Common myeloid progenitor, CD34-positive (primary cell): ENCODE data around the gene TMC8.

ENCODE experiments used
- CTCF ChIA-PET: fragments of 350-600 bp; sonication (Branson Sonifier 250); formaldehyde crosslinking; loops from one replicate; lab custom pipeline; 2021; ENCODE audit warnings: antibody characterized with exemption; lab: Charles Lee
- POLR2A ChIA-PET: fragments of 350-600 bp; sonication (Branson Sonifier 250); formaldehyde crosslinking; loops from one replicate; lab custom pipeline; 2021; ENCODE audit warnings: antibody characterized with exemption; lab: Charles Lee
- DNase-seq, 3 donors: peaks; one replicate each; pipeline versions ENCODE4 v3.0.0 to v3.0.0-alpha.2; 2013
- H3K27ac ChIP-seq, 2 experiments: 1 replicate in 1 of 2; 2 replicates in 1 of 2; pipeline ENCODE4 v1.7.0; 2013; ENCODE audit warnings: inconsistent platforms in 2 of 2, low read length in 2 of 2, mild to moderate bottlenecking in 2 of 2, low read depth in 1 of 2, moderate library complexity in 1 of 2; ENCODE audit not compliant: severe bottlenecking in 2 of 2, insufficient read depth in 1 of 2, poor library complexity in 1 of 2
- H3K27me3 ChIP-seq, 5 experiments: replicated peaks in 2 of 5; 1 replicate in 3 of 5; 2 replicates in 2 of 5; pipeline versions ENCODE4 v1.6.1 to v1.7.0; 2013; ENCODE audit warnings: low read length in 4 of 5, mild to moderate bottlenecking in 2 of 5, moderate library complexity in 2 of 5, inconsistent platforms in 1 of 5; ENCODE audit not compliant: insufficient read depth in 5 of 5, control insufficient read depth in 4 of 5
- H3K36me3 ChIP-seq, 4 experiments: 1 replicate in 2 of 4; 2 replicates in 2 of 4; pipeline versions ENCODE4 v1.6.1 to v1.7.0; 2013; ENCODE audit warnings: low read length in 3 of 4, control low read depth in 1 of 4, mild to moderate bottlenecking in 1 of 4; ENCODE audit not compliant: control insufficient read depth in 4 of 4, insufficient read depth in 4 of 4
- H3K4me1 ChIP-seq, 4 experiments: 1 replicate in 3 of 4; 2 replicates in 1 of 4; pipeline versions ENCODE4 v1.6.1 to v1.7.1; 2013; ENCODE audit warnings: low read length in 3 of 4, mild to moderate bottlenecking in 3 of 4, control low read depth in 1 of 4, inconsistent platforms in 1 of 4, moderate library complexity in 1 of 4; ENCODE audit not compliant: control insufficient read depth in 4 of 4, insufficient read depth in 4 of 4; ENCODE audit errors: control extremely low read depth in 1 of 4
- H3K4me3 ChIP-seq, 7 experiments: 1 replicate in 4 of 7; 2 replicates in 3 of 7; pipeline versions ENCODE4 v1.5.1 to v1.7.0; 2013; ENCODE audit warnings: mild to moderate bottlenecking in 7 of 7, low read length in 6 of 7, moderate library complexity in 6 of 7, inconsistent platforms in 2 of 7, low read depth in 2 of 7, control low read depth in 1 of 7; ENCODE audit not compliant: insufficient read depth in 4 of 7, control insufficient read depth in 1 of 7; ENCODE audit errors: extremely low read depth in 1 of 7
- H3K9me3 ChIP-seq, 5 experiments: 1 replicate in 4 of 5; 2 replicates in 1 of 5; pipeline versions ENCODE4 v1.6.1 to v1.7.1; 2013; ENCODE audit warnings: low read length in 4 of 5, mild to moderate bottlenecking in 2 of 5, inconsistent platforms in 1 of 5, low read depth in 1 of 5, moderate library complexity in 1 of 5; ENCODE audit not compliant: control insufficient read depth in 4 of 5, insufficient read depth in 2 of 5; ENCODE audit errors: control extremely low read depth in 1 of 5
- WGBS: methylation state at CpG from one replicate; pipeline ENCODE4 v1.1.5; 2013; ENCODE audit not compliant: insufficient coverage; 5-methylcytosine and 5-hydroxymethylcytosine counted together

The TMC8 gene

DNA sequence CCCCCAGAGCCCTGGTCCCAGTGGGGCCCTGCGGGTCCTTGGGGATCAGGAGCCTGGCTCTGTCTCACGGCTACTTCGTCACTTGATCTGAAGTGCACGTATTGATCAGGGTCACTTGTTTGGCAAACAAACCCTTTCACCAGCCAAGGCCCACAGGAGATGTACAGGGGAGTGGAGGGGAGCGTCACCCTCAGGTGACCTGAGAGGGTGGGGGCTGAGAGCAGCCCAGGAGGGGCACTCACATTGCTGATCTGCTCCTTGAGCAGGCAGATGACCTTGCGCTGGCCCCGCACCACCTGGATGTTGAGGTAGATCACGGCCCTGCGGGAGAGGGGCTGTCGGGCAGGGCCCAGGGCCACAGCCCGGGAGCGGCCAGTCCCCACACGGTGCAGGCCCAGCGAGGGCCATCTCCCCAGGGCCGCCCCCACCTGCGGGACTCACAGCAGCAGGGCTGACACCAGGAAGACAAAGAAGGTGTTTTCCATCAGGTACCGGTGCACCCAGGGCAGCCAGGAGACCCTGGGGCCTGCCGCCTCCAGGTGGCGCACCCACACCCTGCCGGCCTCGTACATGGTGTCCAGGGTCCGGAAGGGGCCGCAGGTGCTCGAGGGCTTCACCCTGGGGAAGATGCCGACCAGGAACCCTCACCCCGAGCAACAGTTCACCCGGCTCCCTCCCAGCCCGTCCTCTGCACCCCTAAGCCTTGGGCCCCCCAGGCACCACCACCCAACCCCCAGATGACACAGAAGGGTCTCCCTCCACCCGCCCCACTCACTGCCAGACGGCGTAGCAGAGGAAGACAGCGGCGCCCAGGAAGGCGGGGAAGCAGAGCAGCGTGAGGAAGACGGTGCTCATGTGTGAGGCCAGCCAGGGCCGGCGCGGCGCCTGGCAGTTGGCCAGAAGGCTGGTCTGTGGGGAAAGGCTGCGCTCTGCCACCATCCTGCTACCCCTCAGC lies 13.3 kb upstream of the TMC8 start:
- ChIA-PET CTCF (interaction anchor here (0.8 to 9.4 kb wide), 11 partner anchors 9 to 305 kb away, joined by 3 to 122 read pairs (median 4); partner anchors contain the start of genes TMC6 and TMC8), POLR2A (no interaction called here)
- peaks cover 0 to 76% (median 39%) of the 10 kb centered on the region in 4 experiments for H3K36me3 ChIP-seq
- H3K4me3 ChIP-seq = peak overlapping the region in 2 of 7 experiments; percentile 4 to 23
- no peaks in the 10 kb centered on the region for H3K27me3 ChIP-seq
- peak in 2 of 3 donors; percentile 41 to 43 for DNase-seq
- peaks cover 0 to 34% (median 26%) of the 10 kb centered on the region in 4 experiments for H3K4me1 ChIP-seq
- 62% methylated on average over 35 of the region's 41 CpGs for WGBS
- H3K27ac ChIP-seq = no peak overlapping the region
- no peaks in the 10 kb centered on the region for H3K9me3 ChIP-seq

DNA sequence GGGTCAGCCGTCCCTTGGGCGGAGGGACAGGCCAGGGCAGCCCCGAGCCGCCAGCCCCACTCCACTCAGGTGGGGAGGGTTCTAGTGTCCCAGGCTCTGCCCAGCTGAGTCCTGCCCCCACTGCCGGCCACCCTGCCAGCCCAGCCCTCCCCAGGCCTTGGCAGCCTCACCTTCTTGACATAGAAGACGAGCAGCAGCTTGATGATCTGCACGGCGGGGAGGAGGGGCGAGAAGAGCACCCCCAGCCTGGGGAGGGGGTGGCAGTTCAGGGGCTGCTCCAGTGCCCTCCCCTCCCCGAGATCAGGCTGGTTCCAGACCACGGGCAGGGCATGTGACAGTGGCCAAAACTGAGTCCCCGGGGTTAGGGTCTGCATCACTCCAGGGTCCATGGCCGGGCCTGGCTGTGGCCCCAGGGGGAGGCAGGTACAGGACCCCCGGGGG lies 11.8 kb upstream of the TMC8 start:
- Histone ChIP-seq H3K9me3 (no peaks in the 10 kb centered on the region), H3K27ac (no peak overlapping the region), H3K4me1 (peaks cover 0 to 44% (median 35%) of the 10 kb centered on the region in 4 experiments), H3K4me3 (no peak overlapping the region), H3K36me3 (peaks cover 0 to 77% (median 39%) of the 10 kb centered on the region in 4 experiments), H3K27me3 (no peaks in the 10 kb centered on the region)
- 95% methylated on average over 13 of the region's 14 CpGs for WGBS
- no peak for DNase-seq
- CTCF ChIA-PET = interaction anchor here (1.7 to 4.4 kb wide), 3 partner anchors 11 to 65 kb away, joined by 6 to 52 read pairs (median 7); partner anchors contain the start of gene TMC8
- POLR2A ChIA-PET = interaction anchor here (3.0 kb wide), 1 partner anchor 12 kb away, joined by 11 read pairs; the partner anchor contains the start of gene TMC8

DNA sequence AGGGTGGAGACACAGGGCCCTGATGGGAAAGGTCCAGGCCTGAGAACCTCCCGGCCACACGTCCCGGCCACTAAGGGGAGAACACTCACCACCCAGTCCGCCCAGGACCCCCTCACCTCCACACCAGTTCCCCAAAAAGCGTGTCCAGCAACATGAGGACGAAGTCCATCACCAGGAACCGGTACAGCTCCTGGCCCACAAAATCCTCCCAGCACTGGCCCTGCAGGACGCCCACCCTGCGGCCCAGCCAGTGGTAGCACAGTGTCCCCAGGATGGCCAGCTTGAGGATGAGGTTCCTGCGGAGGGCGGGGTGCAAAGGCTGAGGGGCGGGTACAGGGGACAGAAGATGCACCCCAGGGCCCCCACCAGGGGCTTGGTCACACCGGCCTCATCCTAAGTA lies 10.0 kb upstream of the TMC8 start:
- Histone ChIP-seq H3K4me1 (peaks cover 0 to 61% (median 52%) of the 10 kb centered on the region in 4 experiments), H3K27ac (no peak overlapping the region), H3K36me3 (peaks cover 2 to 80% (median 34%) of the 10 kb centered on the region in 4 experiments), H3K9me3 (no peaks in the 10 kb centered on the region), H3K27me3 (no peaks in the 10 kb centered on the region), H3K4me3 (no peak overlapping the region)
- WGBS = 95% methylated on average over 12 of the region's 13 CpGs
- CTCF ChIA-PET = interaction anchor here (1.2 to 4.4 kb wide), 4 partner anchors 15 to 130 kb away, joined by 3 to 52 read pairs (median 10); partner anchors contain the start of gene TK1
- POLR2A ChIA-PET = interaction anchor here (3.0 kb wide), 1 partner anchor 10 kb away, joined by 11 read pairs; the partner anchor contains the start of gene TMC8
- DNase-seq = no peak

DNA sequence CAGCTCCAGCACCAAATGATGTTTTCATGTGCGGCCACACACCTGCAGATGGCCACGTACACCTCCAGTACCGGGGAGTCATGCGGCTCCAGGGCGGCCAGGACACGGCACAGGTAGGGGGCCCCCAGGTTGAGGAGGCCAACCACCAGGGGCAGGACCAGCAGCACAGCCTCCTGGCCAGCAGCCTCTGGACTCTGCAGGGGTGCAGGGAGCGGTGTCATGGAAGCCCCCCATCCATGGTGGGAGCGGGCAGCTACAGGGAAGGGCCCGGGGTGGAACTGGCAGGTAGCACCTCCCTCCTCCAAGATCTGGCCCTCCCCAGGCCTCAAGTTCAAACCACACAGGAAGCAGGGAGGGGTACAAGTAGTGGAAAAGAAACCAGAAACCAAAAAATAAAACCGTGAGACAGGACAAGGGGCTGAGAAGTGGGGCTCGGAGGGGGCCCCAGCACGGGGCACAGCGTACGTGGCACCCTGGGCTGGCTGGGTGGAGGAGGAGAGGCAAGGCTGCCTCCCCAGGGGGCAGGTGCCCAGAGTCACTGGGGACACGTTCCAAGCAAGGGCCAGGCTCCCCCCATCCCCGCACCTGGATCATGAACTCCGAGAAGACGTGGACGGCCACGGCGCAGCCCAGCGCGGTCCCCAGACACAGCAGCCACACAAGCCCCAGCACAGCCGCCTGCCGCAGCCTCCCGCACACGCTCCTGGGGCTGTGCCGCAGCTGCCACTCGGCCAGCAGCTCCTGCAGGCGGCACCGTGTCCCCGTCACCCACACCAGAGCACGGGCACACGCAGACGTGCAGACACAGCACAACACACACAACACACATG lies 9.4 kb upstream of the TMC8 start:
- CTCF ChIA-PET = interaction anchor here (1.2 to 4.4 kb wide), 4 partner anchors 14 to 130 kb away, joined by 3 to 52 read pairs (median 10); partner anchors contain the start of gene TK1
- Histone ChIP-seq H3K4me3 (peak overlapping the region in 4 of 7 experiments; percentile 28 to 59 (median 46)), H3K36me3 (peaks cover 2 to 85% (median 36%) of the 10 kb centered on the region in 4 experiments), H3K9me3 (no peaks in the 10 kb centered on the region), H3K27me3 (no peaks in the 10 kb centered on the region), H3K27ac (no peak overlapping the region), H3K4me1 (peaks cover 0 to 67% (median 59%) of the 10 kb centered on the region in 4 experiments)
- 19% methylated on average over 30 of the region's 35 CpGs for WGBS
- POLR2A ChIA-PET = interaction anchor here (3.0 kb wide), 1 partner anchor 10 kb away, joined by 11 read pairs; the partner anchor contains the start of gene TMC8
- DNase-seq = peak in 2 of 3 donors; percentile 47 to 49

DNA sequence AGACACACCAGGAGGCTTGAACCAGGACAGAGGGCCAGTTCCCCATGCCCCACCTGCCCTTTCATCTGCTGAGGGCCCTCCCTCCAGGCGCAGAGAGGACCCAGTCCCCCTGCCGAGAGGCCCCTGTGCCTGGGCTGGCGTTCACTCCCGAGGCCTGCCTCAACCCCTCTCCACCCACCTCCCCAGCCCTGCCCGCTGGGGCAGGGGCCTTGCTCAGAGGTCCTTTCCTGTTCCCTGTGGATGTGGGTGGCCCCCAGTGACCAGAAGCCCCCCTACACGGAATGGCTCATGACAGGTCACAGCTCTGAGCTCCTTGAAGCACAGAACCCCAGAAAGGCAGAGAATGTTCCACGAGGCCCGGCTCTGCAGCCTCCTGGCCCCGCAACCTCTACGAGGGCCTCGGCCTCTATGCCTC lies 8.8 kb upstream of the TMC8 start:
- DNase-seq = no peak
- Histone ChIP-seq H3K36me3 (peaks cover 2 to 83% (median 36%) of the 10 kb centered on the region in 4 experiments), H3K27me3 (no peaks in the 10 kb centered on the region), H3K4me3 (peak overlapping the region in 4 of 7 experiments; percentile 28 to 59 (median 46)), H3K27ac (no peak overlapping the region), H3K4me1 (peaks cover 0 to 73% (median 65%) of the 10 kb centered on the region in 4 experiments), H3K9me3 (no peaks in the 10 kb centered on the region)
- 65% methylated on average over 8 of the region's 11 CpGs for WGBS
- CTCF ChIA-PET = interaction anchor here (0.6 to 4.4 kb wide), 5 partner anchors 8 to 56 kb away, joined by 3 to 52 read pairs (median 5); no protein-coding TSS in a partner anchor
- POLR2A ChIA-PET = no interaction called here

DNA sequence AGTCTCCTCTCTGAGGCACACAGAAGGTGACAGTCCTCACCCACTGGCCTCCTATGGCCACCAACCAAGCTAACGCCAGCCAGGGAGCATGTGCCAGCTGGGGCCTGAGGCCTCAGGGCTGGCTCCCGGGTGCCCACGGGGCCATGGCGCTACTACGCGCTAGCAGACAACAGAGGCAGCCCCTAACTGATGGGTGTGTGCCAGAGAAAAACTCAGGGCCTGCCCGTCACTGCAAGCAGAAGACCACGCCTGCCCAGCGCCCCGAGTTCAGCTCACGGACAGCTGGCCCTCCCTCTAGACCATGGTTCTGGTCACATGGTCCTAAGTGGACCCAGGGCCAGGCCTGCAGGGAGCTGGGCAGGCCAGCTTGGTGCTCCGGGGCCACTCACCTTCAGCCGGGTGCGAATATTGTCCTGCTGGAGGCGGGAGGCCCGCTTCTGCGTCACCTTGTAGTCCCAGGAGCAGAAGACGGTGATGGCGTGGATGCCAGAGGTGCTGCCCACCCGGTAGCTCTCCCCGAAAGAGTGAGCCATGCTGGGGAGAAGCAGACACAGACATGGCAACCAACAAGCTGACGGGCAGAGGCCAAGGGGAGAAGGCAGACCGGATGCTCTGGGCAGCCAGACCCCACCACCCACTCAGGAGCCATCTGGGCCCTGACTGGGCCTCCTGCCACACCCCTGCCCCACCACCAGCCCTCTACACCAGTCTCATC lies 8.2 kb upstream of the TMC8 start:
- ChIA-PET CTCF (interaction anchor here (0.6 to 4.4 kb wide), 5 partner anchors 9 to 58 kb away, joined by 3 to 52 read pairs (median 4); no protein-coding TSS in a partner anchor), POLR2A (no interaction called here)

More for the DNA sequence above, 8.2 kb upstream of the TMC8 start:
- Histone ChIP-seq H3K27ac (no peak overlapping the region), H3K27me3 (no peaks in the 10 kb centered on the region), H3K4me1 (peaks cover 0 to 77% (median 69%) of the 10 kb centered on the region in 4 experiments), H3K9me3 (no peaks in the 10 kb centered on the region), H3K36me3 (peaks cover 2 to 78% (median 33%) of the 10 kb centered on the region in 4 experiments), H3K4me3 (peak overlapping the region in 2 of 7 experiments; percentile 50 to 59)
- peak in 2 of 3 donors; percentile 68 to 69 for DNase-seq
- 85% methylated on average over 23 of the region's 23 CpGs for WGBS
